Uterus (tissue), 4 donors: ENCODE measurements around the gene ALOX5AP. TPM values are rescaled to one million over a fixed set of nuclear protein-coding genes. Genes with fewer than 3 reads are reported as not detected.

Source experiments
- DNase-seq, 2 donors: peaks; one replicate each; pipeline ENCODE4 v3.0.0-alpha.2; 2019 to 2020
- H3K27ac ChIP-seq, 2 donors: fragments of 200-600 bp; sonication (generic); 1 replicate in 1 of 2; 2 replicates in 1 of 2; pipeline ENCODE4 v1.5.1; 2016 to 2018
- H3K27me3 ChIP-seq, 2 donors: fragments of 200-600 bp; sonication (generic); one replicate each; pipeline ENCODE4 v1.5.1; 2018 to 2019; ENCODE audit warnings: control low read depth in 1 of 2
- H3K36me3 ChIP-seq, 2 donors: fragments of 200-600 bp; sonication (generic); one replicate each; pipeline ENCODE4 v1.5.1; 2019; ENCODE audit warnings: control low read depth in 1 of 2
- H3K4me1 ChIP-seq, 2 donors: fragments of 200-600 bp; sonication (generic); one replicate each; pipeline ENCODE4 v1.5.1; 2018 to 2019; ENCODE audit warnings: control low read depth in 1 of 2
- H3K4me3 ChIP-seq, 2 donors: fragments of 200-600 bp; sonication (generic); 1 replicate in 1 of 2; 2 replicates in 1 of 2; pipeline ENCODE4 v1.5.1; 2018 to 2019; ENCODE audit warnings: mild to moderate bottlenecking in 1 of 2
- H3K9me3 ChIP-seq, 2 donors: fragments of 200-600 bp; sonication (generic); one replicate each; pipeline ENCODE4 v1.5.1; 2019; ENCODE audit warnings: control low read depth in 1 of 2
- POLR2A ChIP-seq, 2 donors: fragments of 450-650 bp; IDR thresholded peaks; one replicate each; pipeline ENCODE4 v1.6.1; 2016; ENCODE audit warnings: antibody characterized with exemption in 2 of 2, mild to moderate bottlenecking in 1 of 2, moderate library complexity in 1 of 2
- intact Hi-C: fragments of 100-400 bp; cut with DNase I; formaldehyde crosslinking; loops from one replicate; pipeline ENCODE4 v1.15.1; 2023; ENCODE audit warnings: low total_unique reads
- total RNA-seq, 4 donors: library from RNA; depleted of rRNA in 3 of 4; stranded (reverse); fragments of >200 nt in 3 of 4; gene quantifications; one replicate each; pipeline versions ENCODE4 v1.1.0 to v1.2.4, GENCODE V29; 2014 to 2023
- TF ChIP-seq, protein P1 (sequence below), 4 experiments: fragments of 200-600 bp in 2 of 4; fragments of 450-650 bp in 2 of 4; sonication (generic) in 2 of 4; IDR thresholded peaks; one replicate each; pipeline ENCODE4 v1.5.1; 2016 to 2019; ENCODE audit warnings: antibody characterized with exemption in 4 of 4, mild to moderate bottlenecking in 2 of 4, moderate library complexity in 1 of 4
- donor health status: DM: yes; HTN: yes; CAD: no.

Gene ALOX5AP
- total RNA-seq, 4 donors from 2014 or later, result 4.4 to 40.6 (median 12.7) TPM

GRCh38 chr13:30804474-30804873 is 69.1 kb downstream of the ALOX5AP start:
- no peak overlapping the region for H3K4me3 ChIP-seq
- H3K9me3 ChIP-seq, result no peaks in the 10 kb centered on the region
- H3K27me3 ChIP-seq, result no peaks in the 10 kb centered on the region
- TF ChIP-seq, protein P1, sequence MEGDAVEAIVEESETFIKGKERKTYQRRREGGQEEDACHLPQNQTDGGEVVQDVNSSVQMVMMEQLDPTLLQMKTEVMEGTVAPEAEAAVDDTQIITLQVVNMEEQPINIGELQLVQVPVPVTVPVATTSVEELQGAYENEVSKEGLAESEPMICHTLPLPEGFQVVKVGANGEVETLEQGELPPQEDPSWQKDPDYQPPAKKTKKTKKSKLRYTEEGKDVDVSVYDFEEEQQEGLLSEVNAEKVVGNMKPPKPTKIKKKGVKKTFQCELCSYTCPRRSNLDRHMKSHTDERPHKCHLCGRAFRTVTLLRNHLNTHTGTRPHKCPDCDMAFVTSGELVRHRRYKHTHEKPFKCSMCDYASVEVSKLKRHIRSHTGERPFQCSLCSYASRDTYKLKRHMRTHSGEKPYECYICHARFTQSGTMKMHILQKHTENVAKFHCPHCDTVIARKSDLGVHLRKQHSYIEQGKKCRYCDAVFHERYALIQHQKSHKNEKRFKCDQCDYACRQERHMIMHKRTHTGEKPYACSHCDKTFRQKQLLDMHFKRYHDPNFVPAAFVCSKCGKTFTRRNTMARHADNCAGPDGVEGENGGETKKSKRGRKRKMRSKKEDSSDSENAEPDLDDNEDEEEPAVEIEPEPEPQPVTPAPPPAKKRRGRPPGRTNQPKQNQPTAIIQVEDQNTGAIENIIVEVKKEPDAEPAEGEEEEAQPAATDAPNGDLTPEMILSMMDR (IDR thresholded peaks at IDR 0.05), result no peak
- TF ChIP-seq POLR2A (IDR thresholded peaks at IDR 0.05), result no peak
- DNase-seq, result no peak
- intact Hi-C loops, result loop anchor here (5.0 kb wide), 1 partner anchor 672 kb away; no protein-coding TSS in a partner anchor
- no peak overlapping the region for H3K27ac ChIP-seq
- H3K4me1 ChIP-seq, result no peaks in the 10 kb centered on the region
- H3K36me3 ChIP-seq, result no peaks in the 10 kb centered on the region

DNA sequence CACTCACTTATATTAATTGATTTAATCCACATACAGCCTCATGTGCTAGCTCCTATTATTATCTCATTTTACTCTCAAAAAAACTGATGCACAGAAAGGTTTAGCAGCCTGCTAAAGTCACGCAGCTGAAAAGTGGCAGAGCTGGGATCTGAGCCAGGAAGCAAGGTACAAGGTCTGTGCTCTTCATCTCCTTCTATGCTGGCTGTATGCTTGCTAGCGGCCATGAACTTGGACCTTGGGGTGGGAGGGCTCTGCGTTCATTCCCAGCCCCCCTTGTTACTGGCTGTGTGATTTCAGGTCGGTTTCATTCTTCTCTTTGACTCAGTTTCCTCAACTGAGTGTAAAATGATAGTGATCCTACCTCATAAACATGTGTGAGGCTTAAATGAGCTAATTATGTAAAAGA is 69.8 kb downstream of the ALOX5AP start:
- no peak for DNase-seq
- TF ChIP-seq POLR2A (IDR thresholded peaks at IDR 0.05), result no peak
- TF ChIP-seq, protein P1 (IDR thresholded peaks at IDR 0.05), result no peak
- intact Hi-C loops, result no loop called here
- H3K9me3 ChIP-seq, result no peaks in the 10 kb centered on the region
- H3K36me3 ChIP-seq, result no peaks in the 10 kb centered on the region
- H3K4me1 ChIP-seq, result no peaks in the 10 kb centered on the region
- H3K27me3 ChIP-seq, result no peaks in the 10 kb centered on the region
- no peak overlapping the region for H3K27ac ChIP-seq
- no peak overlapping the region for H3K4me3 ChIP-seq

DNA sequence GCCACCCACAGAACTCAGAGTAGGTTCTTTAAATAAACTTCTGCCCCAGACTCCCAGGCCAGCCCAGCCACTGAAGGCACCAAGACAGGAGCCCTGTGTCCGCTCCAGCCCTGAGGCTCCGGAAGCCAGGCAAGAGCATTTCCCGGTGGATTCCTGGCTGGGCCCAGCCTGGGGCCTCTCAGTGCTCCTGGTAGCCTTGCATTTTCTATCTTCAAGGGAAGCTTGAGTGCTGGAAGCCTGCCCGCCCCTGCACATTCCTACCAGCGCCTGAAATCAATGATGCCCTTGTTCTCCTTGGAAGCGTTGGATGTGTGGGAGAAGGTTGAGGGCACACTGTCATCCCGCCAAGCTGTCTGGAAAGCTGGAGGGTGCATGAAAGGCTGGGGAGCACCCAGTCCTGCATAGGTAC is 70.3 kb downstream of the ALOX5AP start:
- no peaks in the 10 kb centered on the region for H3K9me3 ChIP-seq
- intact Hi-C loops, result no loop called here
- DNase-seq, result no peak
- no peaks in the 10 kb centered on the region for H3K27me3 ChIP-seq
- no peak overlapping the region for H3K27ac ChIP-seq
- no peaks in the 10 kb centered on the region for H3K36me3 ChIP-seq
- H3K4me3 ChIP-seq, result no peak overlapping the region
- no peaks in the 10 kb centered on the region for H3K4me1 ChIP-seq
- TF ChIP-seq, protein P1 (IDR thresholded peaks at IDR 0.05), result no peak
- no peak for TF ChIP-seq POLR2A (IDR thresholded peaks at IDR 0.05)

DNA sequence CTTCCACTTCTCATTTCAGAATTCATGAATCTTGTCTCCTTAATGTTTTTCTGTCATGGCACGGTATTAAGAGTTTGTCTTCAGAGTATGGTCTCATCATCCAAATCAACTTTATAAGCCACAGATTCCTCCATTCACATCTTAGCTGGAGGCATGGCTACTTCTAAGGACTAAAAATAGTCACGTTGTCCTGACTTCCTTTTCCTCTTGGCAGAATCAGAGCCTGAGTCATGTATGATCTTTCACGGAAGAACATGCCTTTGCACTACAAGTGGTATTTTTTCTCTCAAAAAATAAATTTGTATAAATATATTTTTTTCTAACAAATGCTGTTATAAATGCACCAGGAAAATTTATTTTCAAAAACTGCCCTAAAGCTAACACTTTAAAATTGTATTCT is 71.4 kb downstream of the ALOX5AP start:
- H3K27me3 ChIP-seq, result no peaks in the 10 kb centered on the region
- H3K27ac ChIP-seq, result peak overlapping the region in 1 of 2 donors; percentile 33
- intact Hi-C loops, result no loop called here
- TF ChIP-seq POLR2A (IDR thresholded peaks at IDR 0.05), result no peak
- TF ChIP-seq, protein P1 (IDR thresholded peaks at IDR 0.05), result no peak
- no peaks in the 10 kb centered on the region for H3K9me3 ChIP-seq
- no peak overlapping the region for H3K4me3 ChIP-seq
- DNase-seq, result no peak
- no peaks in the 10 kb centered on the region for H3K36me3 ChIP-seq
- no peaks in the 10 kb centered on the region for H3K4me1 ChIP-seq

- TF ChIP-seq POLR2A (IDR thresholded peaks at IDR 0.05), result no peak
- TF ChIP-seq, protein P1 (IDR thresholded peaks at IDR 0.05), result no peak
- H3K4me1 ChIP-seq, result no peaks in the 10 kb centered on the region
- intact Hi-C loops, result no loop called here
- H3K4me3 ChIP-seq, result no peak overlapping the region
- no peak for DNase-seq
- H3K9me3 ChIP-seq, result no peaks in the 10 kb centered on the region
- no peak overlapping the region for H3K27ac ChIP-seq
- H3K27me3 ChIP-seq, result no peaks in the 10 kb centered on the region
- no peaks in the 10 kb centered on the region for H3K36me3 ChIP-seq
Observed at GRCh38 chr13:30807392-30807791, 72.0 kb downstream of the ALOX5AP start.
